Jurkat, Clone E6-1 (cell line): ENCODE results near the gene SEC61A2. TPM values are rescaled to one million over a fixed set of nuclear protein-coding genes. Genes with fewer than 3 reads are reported as not detected.
"Not testable (repeated sequence)": the region's sequence is repeated elsewhere in the genome, so short reads cannot be mapped to it uniquely, and the experiment has no call there.

ENCODE experiments used
- DNase-seq: peaks from one replicate; pipeline ENCODE4 v3.0.0-alpha.2; 2011; ENCODE audit warnings: low read depth, low spot score
- H3K4me3 ChIP-seq: 2 replicates; pipeline ENCODE4 v1.5.1; 2011; ENCODE audit warnings: mild to moderate bottlenecking, low read length, control low read depth, moderate library complexity
- polyA plus RNA-seq: library from polyadenylated mRNA; unstranded; fragments of >200 nt; gene quantifications from one replicate; pipeline ENCODE4 v1.2.1, GENCODE V29; 2012; ENCODE audit warnings: missing spikeins; ENCODE audit not compliant: insufficient read length, insufficient read depth

Gene SEC61A2
- polyA plus RNA-seq: 11.3 TPM

GRCh38 chr10:12129222-12130111 is at the start of gene SEC61A2:
Gene SEC61A2, plus strand, starts transcription at chr10:12129677. Its CDS starts 111 bp downstream, at chr10:12129788.
- peak within 1 kb of the TSS; percentile 71 for H3K4me3 ChIP-seq
- DNase-seq: peak; percentile 76

GRCh38 chr10:12081470-12081869 is 48.0 kb upstream of the SEC61A2 start:
- no peak overlapping the region for H3K4me3 ChIP-seq
- no peak for DNase-seq

GRCh38 chr10:12081879-12082557 is 47.5 kb upstream of the SEC61A2 start:
- no peak for DNase-seq
- no peak overlapping the region for H3K4me3 ChIP-seq

GRCh38 chr10:12088919-12089318 is 40.6 kb upstream of the SEC61A2 start:
- DNase-seq: no peak
- H3K4me3 ChIP-seq: no peak overlapping the region

GRCh38 chr10:12091421-12091820 is 38.1 kb upstream of the SEC61A2 start:
- no peak overlapping the region for H3K4me3 ChIP-seq
- no peak for DNase-seq

- H3K4me3 ChIP-seq, DNase-seq: not testable (repeated sequence)
Observed at GRCh38 chr10:12097361-12097760, 32.1 kb upstream of the SEC61A2 start.

- H3K4me3 ChIP-seq: no peak overlapping the region
- no peak for DNase-seq
Observed at GRCh38 chr10:12097791-12098190, 31.7 kb upstream of the SEC61A2 start.

GRCh38 chr10:12098966-12099365 is 30.5 kb upstream of the SEC61A2 start:
- no peak for DNase-seq
- no peak overlapping the region for H3K4me3 ChIP-seq

GRCh38 chr10:12103802-12104201 is 25.7 kb upstream of the SEC61A2 start:
- H3K4me3 ChIP-seq: no peak overlapping the region
- DNase-seq: no peak

GRCh38 chr10:12107781-12108180 is 21.7 kb upstream of the SEC61A2 start:
- no peak for DNase-seq

GRCh38 chr10:12109286-12109685 is 20.2 kb upstream of the SEC61A2 start:
- no peak for DNase-seq
- H3K4me3 ChIP-seq: no peak overlapping the region

More at GRCh38 chr10:12107781-12108180, 21.7 kb upstream of the SEC61A2 start:
- H3K4me3 ChIP-seq: no peak overlapping the region

GRCh38 chr10:12111528-12111927 is 17.9 kb upstream of the SEC61A2 start:
- DNase-seq: no peak

GRCh38 chr10:12113627-12114026 is 15.8 kb upstream of the SEC61A2 start:
- no peak overlapping the region for H3K4me3 ChIP-seq
- no peak for DNase-seq

More at GRCh38 chr10:12111528-12111927, 17.9 kb upstream of the SEC61A2 start:
- no peak overlapping the region for H3K4me3 ChIP-seq

GRCh38 chr10:12121673-12122072 is 7.8 kb upstream of the SEC61A2 start:
- H3K4me3 ChIP-seq: no peak overlapping the region
- DNase-seq: no peak

GRCh38 chr10:12130237-12130872 is 878 bp downstream of the SEC61A2 start:
- H3K4me3 ChIP-seq: peak overlapping the region; percentile 71
- peak; percentile 67 for DNase-seq

GRCh38 chr10:12135631-12136030 is 6.2 kb downstream of the SEC61A2 start:
- H3K4me3 ChIP-seq: no peak overlapping the region

GRCh38 chr10:12140038-12140437 is 10.6 kb downstream of the SEC61A2 start:
- no peak overlapping the region for H3K4me3 ChIP-seq
- no peak for DNase-seq

More at GRCh38 chr10:12135631-12136030, 6.2 kb downstream of the SEC61A2 start:
- DNase-seq: no peak

- H3K4me3 ChIP-seq: no peak overlapping the region
- no peak for DNase-seq
Observed at GRCh38 chr10:12144538-12144937, 15.1 kb downstream of the SEC61A2 start.

- no peak overlapping the region for H3K4me3 ChIP-seq
- no peak for DNase-seq
Observed at GRCh38 chr10:12150163-12150562, 20.7 kb downstream of the SEC61A2 start.

GRCh38 chr10:12154516-12154915 is 25.0 kb downstream of the SEC61A2 start:
- H3K4me3 ChIP-seq: no peak overlapping the region
- DNase-seq: no peak
